Memory B cell (primary cell): ENCODE results near the gene CCNL1.
"Not testable (repeated sequence)": the region's sequence is repeated elsewhere in the genome, so short reads cannot be mapped to it uniquely, and the experiment has no call there.

Source experiments
- ATAC-seq: fragments of 150-1000 bp; cut with Tn5 transposase; 2 replicates; pipeline ENCODE4 v1.10.0; 2021; ENCODE audit warnings: low read depth, mild to moderate bottlenecking, moderate library complexity
- DNase-seq, 2 donors: peaks; one replicate each; pipeline ENCODE4 v3.0.0; 2022; ENCODE audit warnings: low spot score in 2 of 2
- H3K27ac Mint-ChIP-seq: one replicate; pipeline ENCODE4 v1.8.0; 2022; ENCODE audit warnings: mild to moderate bottlenecking, moderate library complexity, mixed read lengths
- H3K27me3 Mint-ChIP-seq: one replicate; pipeline ENCODE4 v1.8.0; 2022; ENCODE audit warnings: mixed read lengths
- H3K36me3 Mint-ChIP-seq: one replicate; pipeline ENCODE4 v1.8.0; 2022; ENCODE audit warnings: mild to moderate bottlenecking, mixed read lengths
- H3K4me1 Mint-ChIP-seq: one replicate; pipeline ENCODE4 v1.8.0; 2022; ENCODE audit warnings: mixed read lengths
- H3K4me3 Mint-ChIP-seq: one replicate; pipeline ENCODE4 v1.8.0; 2022; ENCODE audit warnings: mild to moderate bottlenecking, moderate library complexity, mixed read lengths
- H3K9me3 Mint-ChIP-seq: one replicate; pipeline ENCODE4 v1.8.0; 2022; ENCODE audit warnings: mixed read lengths

The CCNL1 gene

GRCh38 chr3:157104521-157104920, 55.4 kb downstream of the CCNL1 start:
- DNase-seq (no peak), ATAC-seq (no peak)
- Mint-ChIP-seq H3K27me3 (no peaks in the 10 kb centered on the region), H3K9me3 (no peaks in the 10 kb centered on the region), H3K36me3 (no peaks in the 10 kb centered on the region), H3K4me1 (peaks cover 24% of the 10 kb centered on the region), H3K4me3 (no peak overlapping the region), H3K27ac (peak overlapping the region; percentile 97)

- no peaks in the 10 kb centered on the region for H3K36me3 Mint-ChIP-seq
- no peak for DNase-seq
- no peaks in the 10 kb centered on the region for H3K9me3 Mint-ChIP-seq
- H3K27ac Mint-ChIP-seq, result peak overlapping the region; percentile 97
- no peaks in the 10 kb centered on the region for H3K27me3 Mint-ChIP-seq
- no peak overlapping the region for H3K4me3 Mint-ChIP-seq
- ATAC-seq, result no peak
- peaks cover 24% of the 10 kb centered on the region for H3K4me1 Mint-ChIP-seq
Observed at GRCh38 chr3:157103860-157104259, 56.1 kb downstream of the CCNL1 start.

- Mint-ChIP-seq H3K9me3 (no peaks in the 10 kb centered on the region), H3K36me3 (no peaks in the 10 kb centered on the region), H3K27me3 (no peaks in the 10 kb centered on the region), H3K27ac (peak overlapping the region; percentile 92), H3K4me3 (peak overlapping the region; percentile 8), H3K4me1 (peaks cover 24% of the 10 kb centered on the region)
- peak; percentile 59 for ATAC-seq
- no peak for DNase-seq
Observed at GRCh38 chr3:157103280-157103679, 56.7 kb downstream of the CCNL1 start.

- H3K9me3 Mint-ChIP-seq, H3K36me3 Mint-ChIP-seq, ATAC-seq, DNase-seq, H3K27ac Mint-ChIP-seq, H3K4me3 Mint-ChIP-seq, H3K27me3 Mint-ChIP-seq: not testable (repeated sequence)
- H3K4me1 Mint-ChIP-seq, result peaks cover 24% of the 10 kb centered on the region
Observed at GRCh38 chr3:157102595-157102994, 57.4 kb downstream of the CCNL1 start.

- Mint-ChIP-seq H3K27me3 (no peaks in the 10 kb centered on the region), H3K4me3 (no peak overlapping the region), H3K27ac (no peak overlapping the region), H3K36me3 (no peaks in the 10 kb centered on the region), H3K4me1 (peaks cover 24% of the 10 kb centered on the region), H3K9me3 (no peaks in the 10 kb centered on the region)
- ATAC-seq, result no peak
- DNase-seq, result no peak
Observed at GRCh38 chr3:157102098-157102497, 57.8 kb downstream of the CCNL1 start.

- H3K4me1 Mint-ChIP-seq, result peaks cover 24% of the 10 kb centered on the region
- H3K4me3 Mint-ChIP-seq, result no peak overlapping the region
Observed at GRCh38 chr3:157101486-157101885, 58.5 kb downstream of the CCNL1 start.

GRCh38 chr3:157100608-157101396, 59.1 kb downstream of the CCNL1 start:
- Mint-ChIP-seq H3K4me1 (peaks cover 22% of the 10 kb centered on the region), H3K27me3 (no peaks in the 10 kb centered on the region), H3K36me3 (no peaks in the 10 kb centered on the region), H3K4me3 (no peak overlapping the region), H3K9me3 (no peaks in the 10 kb centered on the region), H3K27ac (no peak overlapping the region)
- DNase-seq (no peak), ATAC-seq (no peak)

More at GRCh38 chr3:157101486-157101885, 58.5 kb downstream of the CCNL1 start:
- H3K36me3 Mint-ChIP-seq, result no peaks in the 10 kb centered on the region
- no peak overlapping the region for H3K27ac Mint-ChIP-seq
- no peaks in the 10 kb centered on the region for H3K9me3 Mint-ChIP-seq
- no peaks in the 10 kb centered on the region for H3K27me3 Mint-ChIP-seq
- ATAC-seq (no peak), DNase-seq (no peak)

GRCh38 chr3:157100096-157100477, 59.9 kb downstream of the CCNL1 start:
- no peak for ATAC-seq
- no peak for DNase-seq
- H3K4me1 Mint-ChIP-seq, result peaks cover 14% of the 10 kb centered on the region
- H3K27me3 Mint-ChIP-seq, result no peaks in the 10 kb centered on the region
- H3K4me3 Mint-ChIP-seq, result no peak overlapping the region
- H3K36me3 Mint-ChIP-seq, result no peaks in the 10 kb centered on the region
- H3K27ac Mint-ChIP-seq, result no peak overlapping the region
- no peaks in the 10 kb centered on the region for H3K9me3 Mint-ChIP-seq

- DNase-seq, result no peak
- no peak overlapping the region for H3K4me3 Mint-ChIP-seq
Observed at GRCh38 chr3:157099326-157100095, 60.4 kb downstream of the CCNL1 start.

GRCh38 chr3:157098823-157099185, 61.1 kb downstream of the CCNL1 start:
- no peaks in the 10 kb centered on the region for H3K9me3 Mint-ChIP-seq
- DNase-seq (no peak), ATAC-seq (no peak)
- peaks cover 1% of the 10 kb centered on the region for H3K36me3 Mint-ChIP-seq
- H3K4me3 Mint-ChIP-seq, result no peak overlapping the region
- peaks cover 2% of the 10 kb centered on the region for H3K27me3 Mint-ChIP-seq
- peaks cover 6% of the 10 kb centered on the region for H3K4me1 Mint-ChIP-seq
- no peak overlapping the region for H3K27ac Mint-ChIP-seq

More at GRCh38 chr3:157099326-157100095, 60.4 kb downstream of the CCNL1 start:
- Mint-ChIP-seq H3K27me3 (no peaks in the 10 kb centered on the region), H3K36me3 (no peaks in the 10 kb centered on the region), H3K9me3 (no peaks in the 10 kb centered on the region), H3K27ac (no peak overlapping the region), H3K4me1 (peaks cover 10% of the 10 kb centered on the region)
- ATAC-seq, result no peak

- H3K27ac Mint-ChIP-seq, result no peak overlapping the region
- H3K9me3 Mint-ChIP-seq, result no peaks in the 10 kb centered on the region
- H3K27me3 Mint-ChIP-seq, result peaks cover 2% of the 10 kb centered on the region
- ATAC-seq, result no peak
- peaks cover 1% of the 10 kb centered on the region for H3K4me1 Mint-ChIP-seq
- no peak for DNase-seq
- H3K36me3 Mint-ChIP-seq, result peaks cover 1% of the 10 kb centered on the region
- no peak overlapping the region for H3K4me3 Mint-ChIP-seq
Observed at GRCh38 chr3:157098121-157098822, 61.7 kb downstream of the CCNL1 start.
